ENCODE data around the gene TECTA. TPM values are rescaled to one million over a fixed set of nuclear protein-coding genes. Genes with fewer than 3 reads are reported as not detected.

The TECTA gene
- total RNA-seq, 1 donor from 2014 or later, result 0.91 TPM

DNA sequence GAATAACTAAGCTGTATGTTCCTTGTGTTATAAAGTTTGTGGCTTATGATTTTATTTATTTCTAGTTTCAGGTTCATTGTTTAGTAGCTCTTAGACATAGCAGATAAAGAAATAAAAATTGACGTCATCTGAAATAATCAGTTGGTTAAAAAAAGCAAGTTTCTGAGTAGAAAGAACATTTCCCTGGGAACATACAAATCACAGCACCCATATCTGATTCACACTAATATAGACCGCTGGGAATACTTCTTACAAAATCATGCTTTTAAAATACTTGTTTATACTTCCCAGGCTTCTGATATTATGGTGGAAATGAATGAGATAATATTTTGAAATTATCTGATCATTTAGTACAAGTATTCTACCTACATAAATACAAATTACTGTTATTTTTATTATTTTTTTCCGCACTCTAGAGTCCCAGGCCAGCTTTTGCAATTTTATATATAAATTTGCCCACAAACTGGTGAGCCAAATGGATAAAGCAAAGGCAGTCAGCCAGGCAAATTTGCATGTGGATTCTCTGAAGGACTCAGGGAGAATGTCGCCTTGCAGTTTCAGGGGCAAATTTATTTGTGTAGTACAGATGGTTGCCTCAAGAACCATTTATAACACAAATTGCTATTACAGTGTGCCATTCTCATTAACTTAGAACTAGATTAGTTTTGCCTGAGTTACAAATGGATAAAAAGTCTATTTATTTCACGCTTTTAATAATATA, 128.6 kb downstream of the TECTA start:
- FAIRE-seq, result no peak
- H3K4me3 Mint-ChIP-seq (ENCODE audit: unreplicated experiment), result no peak overlapping the region
- peaks cover 4% of the 10 kb centered on the region for H3K9me3 Mint-ChIP-seq (ENCODE audit: unreplicated experiment)

DNA sequence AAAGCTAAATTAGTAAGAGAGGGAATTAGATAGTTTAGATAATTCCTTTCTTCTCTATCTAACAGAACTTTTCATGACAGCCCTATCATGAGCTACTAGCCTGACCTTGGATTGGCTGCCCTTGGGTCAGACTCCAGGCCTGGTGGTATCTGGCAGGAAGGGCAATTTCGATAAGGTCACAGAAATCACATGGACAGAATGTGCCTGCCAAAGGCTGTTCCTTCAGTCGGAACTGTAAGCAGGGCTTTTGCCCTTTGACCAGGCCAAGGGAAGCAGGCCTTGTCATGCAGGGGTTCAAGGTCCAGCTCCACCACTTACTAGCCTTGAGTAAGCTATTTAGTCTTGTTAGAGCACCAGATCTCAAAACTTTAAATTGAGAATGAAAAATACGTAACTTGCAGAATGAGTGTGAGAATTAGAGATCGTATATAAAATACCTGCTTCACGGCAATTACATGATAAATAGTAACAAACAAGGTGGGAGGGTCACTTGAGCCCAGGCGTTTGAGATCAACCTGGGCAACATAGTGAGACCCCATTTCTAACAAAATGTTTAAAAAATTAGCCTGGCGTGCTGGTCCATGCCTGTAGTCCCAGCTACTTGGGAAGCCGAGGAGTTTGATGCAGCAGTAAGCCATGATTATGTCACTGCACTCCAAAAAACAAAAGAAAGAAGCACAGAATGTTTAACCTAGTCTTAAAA, 130.7 kb downstream of the TECTA start:
- DNase-seq (ENCODE audit: low read depth) (no peak), FAIRE-seq (no peak)
- H3K4me1 ChIP-seq (ENCODE audit: insufficient read depth, low read length), result peaks cover 8% of the 10 kb centered on the region
- no peak overlapping the region for H3K9ac ChIP-seq (ENCODE audit: low read length)
- H3K4me3 ChIP-seq (ENCODE audit: insufficient read depth, low read depth, low read length), result no peak overlapping the region
- no peaks in the 10 kb centered on the region for H3K27me3 Mint-ChIP-seq (ENCODE audit: low read depth, unreplicated experiment)
- H3K27ac ChIP-seq (ENCODE audit: low read depth, low read length), result no peak overlapping the region
- no peak overlapping the region for H3K4me3 Mint-ChIP-seq (ENCODE audit: unreplicated experiment)
- no peak overlapping the region for H3K4me2 ChIP-seq (ENCODE audit: low read length)
- TF ChIP-seq, protein P1, sequence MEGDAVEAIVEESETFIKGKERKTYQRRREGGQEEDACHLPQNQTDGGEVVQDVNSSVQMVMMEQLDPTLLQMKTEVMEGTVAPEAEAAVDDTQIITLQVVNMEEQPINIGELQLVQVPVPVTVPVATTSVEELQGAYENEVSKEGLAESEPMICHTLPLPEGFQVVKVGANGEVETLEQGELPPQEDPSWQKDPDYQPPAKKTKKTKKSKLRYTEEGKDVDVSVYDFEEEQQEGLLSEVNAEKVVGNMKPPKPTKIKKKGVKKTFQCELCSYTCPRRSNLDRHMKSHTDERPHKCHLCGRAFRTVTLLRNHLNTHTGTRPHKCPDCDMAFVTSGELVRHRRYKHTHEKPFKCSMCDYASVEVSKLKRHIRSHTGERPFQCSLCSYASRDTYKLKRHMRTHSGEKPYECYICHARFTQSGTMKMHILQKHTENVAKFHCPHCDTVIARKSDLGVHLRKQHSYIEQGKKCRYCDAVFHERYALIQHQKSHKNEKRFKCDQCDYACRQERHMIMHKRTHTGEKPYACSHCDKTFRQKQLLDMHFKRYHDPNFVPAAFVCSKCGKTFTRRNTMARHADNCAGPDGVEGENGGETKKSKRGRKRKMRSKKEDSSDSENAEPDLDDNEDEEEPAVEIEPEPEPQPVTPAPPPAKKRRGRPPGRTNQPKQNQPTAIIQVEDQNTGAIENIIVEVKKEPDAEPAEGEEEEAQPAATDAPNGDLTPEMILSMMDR (IDR thresholded peaks at IDR 0.05; ENCODE audit: insufficient read depth, low read depth, low read length), result no peak
- TF ChIP-seq EZH2 (IDR thresholded peaks at IDR 0.05; ENCODE audit: insufficient read depth, low read length), result no peak
- no peaks in the 10 kb centered on the region for H3K36me3 Mint-ChIP-seq (ENCODE audit: low read depth, unreplicated experiment)
- peaks cover 4% of the 10 kb centered on the region for H3K9me3 Mint-ChIP-seq (ENCODE audit: unreplicated experiment)
- peaks cover 13% of the 10 kb centered on the region for H3K4me1 Mint-ChIP-seq (ENCODE audit: low read depth, unreplicated experiment)
- no peaks in the 10 kb centered on the region for H3K36me3 ChIP-seq (ENCODE audit: insufficient read depth, low read length)
- no peak overlapping the region for H2AFZ ChIP-seq (ENCODE audit: low read depth, low read length)
- H3K27me3 ChIP-seq (ENCODE audit: insufficient read depth, low read length), result no peaks in the 10 kb centered on the region
- H4K20me1 ChIP-seq (ENCODE audit: insufficient read depth, low read length), result no peaks in the 10 kb centered on the region
- H3K9me3 ChIP-seq (ENCODE audit: insufficient read depth, low read depth, low read length), result no peaks in the 10 kb centered on the region
- no peak overlapping the region for H3K27ac Mint-ChIP-seq (ENCODE audit: unreplicated experiment)
- no peaks in the 10 kb centered on the region for H3K79me2 ChIP-seq (ENCODE audit: insufficient read depth, low read length)

More for the DNA sequence above, 128.6 kb downstream of the TECTA start:
- Histone ChIP-seq H3K27ac (ENCODE audit: low read depth, low read length) (no peak overlapping the region), H3K4me1 (ENCODE audit: insufficient read depth, low read length) (no peaks in the 10 kb centered on the region), H3K36me3 (ENCODE audit: insufficient read depth, low read length) (no peaks in the 10 kb centered on the region), H3K4me3 (ENCODE audit: insufficient read depth, low read depth, low read length) (no peak overlapping the region), H3K4me2 (ENCODE audit: low read length) (no peak overlapping the region), H4K20me1 (ENCODE audit: insufficient read depth, low read length) (no peaks in the 10 kb centered on the region), H3K9me3 (ENCODE audit: insufficient read depth, low read depth, low read length) (no peaks in the 10 kb centered on the region), H3K9ac (ENCODE audit: low read length) (no peak overlapping the region), H3K27me3 (ENCODE audit: insufficient read depth, low read length) (no peaks in the 10 kb centered on the region), H3K79me2 (ENCODE audit: insufficient read depth, low read length) (no peaks in the 10 kb centered on the region), H2AFZ (ENCODE audit: low read depth, low read length) (no peak overlapping the region)
- no peaks in the 10 kb centered on the region for H3K27me3 Mint-ChIP-seq (ENCODE audit: low read depth, unreplicated experiment)
- no peaks in the 10 kb centered on the region for H3K4me1 Mint-ChIP-seq (ENCODE audit: low read depth, unreplicated experiment)
- H3K27ac Mint-ChIP-seq (ENCODE audit: unreplicated experiment), result no peak overlapping the region
- TF ChIP-seq, protein P1 (IDR thresholded peaks at IDR 0.05; ENCODE audit: insufficient read depth, low read depth, low read length), result no peak
- no peak for TF ChIP-seq EZH2 (IDR thresholded peaks at IDR 0.05; ENCODE audit: insufficient read depth, low read length)
- H3K36me3 Mint-ChIP-seq (ENCODE audit: low read depth, unreplicated experiment), result no peaks in the 10 kb centered on the region
- no peak for DNase-seq (ENCODE audit: low read depth)

DNA sequence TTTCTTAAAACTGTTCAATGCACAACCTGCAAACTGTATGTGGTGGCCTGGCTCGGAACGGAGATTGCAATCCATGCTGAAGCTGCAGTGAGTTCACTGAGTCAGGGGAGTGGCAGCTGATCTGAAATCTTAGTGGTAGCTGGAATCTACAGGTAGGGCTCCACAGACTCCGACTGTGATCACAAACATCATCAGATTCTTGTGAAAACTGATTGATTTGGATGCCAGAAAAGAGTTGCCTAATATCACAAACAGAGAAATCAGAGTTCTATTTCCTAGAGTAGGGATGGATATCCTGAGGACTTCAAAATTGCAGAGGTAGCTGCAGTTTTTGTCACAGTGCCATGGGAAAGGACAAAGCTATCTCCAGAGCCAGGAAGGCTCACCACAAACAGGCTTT, 134.0 kb downstream of the TECTA start:
- no peak overlapping the region for H3K4me3 ChIP-seq (ENCODE audit: insufficient read depth, low read depth, low read length)
- Mint-ChIP-seq H3K27me3 (ENCODE audit: low read depth, unreplicated experiment) (no peaks in the 10 kb centered on the region), H3K27ac (ENCODE audit: unreplicated experiment) (no peak overlapping the region), H3K4me3 (ENCODE audit: unreplicated experiment) (no peak overlapping the region), H3K4me1 (ENCODE audit: low read depth, unreplicated experiment) (peaks cover 40% of the 10 kb centered on the region), H3K9me3 (ENCODE audit: unreplicated experiment) (no peaks in the 10 kb centered on the region), H3K36me3 (ENCODE audit: low read depth, unreplicated experiment) (no peaks in the 10 kb centered on the region)
- H3K27me3 ChIP-seq (ENCODE audit: insufficient read depth, low read length), result no peaks in the 10 kb centered on the region
- H4K20me1 ChIP-seq (ENCODE audit: insufficient read depth, low read length), result no peaks in the 10 kb centered on the region
- H3K9ac ChIP-seq (ENCODE audit: low read length), result no peak overlapping the region
- H3K27ac ChIP-seq (ENCODE audit: low read depth, low read length), result no peak overlapping the region
- no peak overlapping the region for H2AFZ ChIP-seq (ENCODE audit: low read depth, low read length)
- no peak overlapping the region for H3K4me2 ChIP-seq (ENCODE audit: low read length)
- H3K36me3 ChIP-seq (ENCODE audit: insufficient read depth, low read length), result no peaks in the 10 kb centered on the region
- no peaks in the 10 kb centered on the region for H3K79me2 ChIP-seq (ENCODE audit: insufficient read depth, low read length)
- TF ChIP-seq, protein P1 (IDR thresholded peaks at IDR 0.05; ENCODE audit: insufficient read depth, low read depth, low read length), result no peak
- TF ChIP-seq EZH2 (IDR thresholded peaks at IDR 0.05; ENCODE audit: insufficient read depth, low read length), result no peak
- no peak for DNase-seq (ENCODE audit: low read depth)
- no peaks in the 10 kb centered on the region for H3K9me3 ChIP-seq (ENCODE audit: insufficient read depth, low read depth, low read length)
- H3K4me1 ChIP-seq (ENCODE audit: insufficient read depth, low read length), result peaks cover 20% of the 10 kb centered on the region
- no peak for FAIRE-seq

Data from astrocyte (in vitro differentiated cells and primary cell).